GM18502 (cell line): ENCODE data around the gene CFDP1.
"Not testable (repeated sequence)": the region's sequence is repeated elsewhere in the genome, so short reads cannot be mapped to it uniquely, and the experiment has no call there.

ENCODE experiments used
- ATAC-seq: cut with Tn5 transposase; IDR thresholded peaks from one replicate; pipeline ENCODE4 v1.9.1; 2021; ENCODE audit warnings: mild to moderate bottlenecking; ENCODE audit not compliant: unreplicated experiment, poor library complexity

Gene CFDP1

DNA sequence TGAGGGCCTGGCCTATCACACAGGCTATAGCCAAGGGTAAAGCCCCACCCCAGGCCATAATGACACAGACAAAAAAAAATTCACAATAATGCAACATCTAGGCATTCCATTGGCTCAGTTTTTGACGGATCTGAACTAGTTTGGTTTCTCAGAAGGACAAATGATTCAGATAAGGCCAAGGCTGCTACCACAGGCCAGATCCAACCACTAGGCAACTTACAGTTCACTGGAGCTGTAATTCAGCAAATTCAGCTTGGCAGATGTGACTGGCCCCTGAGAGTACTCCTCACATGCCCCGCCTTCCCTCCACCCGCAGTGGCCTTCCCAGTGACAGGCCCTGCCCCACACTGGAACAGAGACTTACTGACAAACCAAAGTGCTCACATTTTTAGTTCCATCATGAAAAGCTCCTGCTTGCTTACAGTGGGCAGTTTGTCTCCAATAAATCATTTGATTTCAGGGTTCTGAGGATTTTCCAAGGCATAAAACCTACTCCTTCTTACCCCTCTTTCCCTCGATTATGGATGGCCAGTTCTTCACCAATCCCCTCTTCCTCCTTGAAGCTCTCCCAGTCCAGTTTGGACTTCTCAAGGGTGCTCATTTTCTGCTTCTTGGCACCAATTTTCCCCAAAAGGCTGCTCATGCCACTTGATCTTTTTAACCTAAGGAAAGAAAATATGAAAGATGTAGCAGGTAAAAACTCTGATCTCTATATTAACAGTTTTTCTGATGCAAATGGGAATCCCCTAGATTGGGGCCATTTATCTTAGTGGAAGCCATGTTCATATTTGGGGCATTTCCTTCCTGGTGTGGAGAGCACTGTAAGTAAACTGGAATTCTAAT lies 128.6 kb downstream of the CFDP1 start:
- peak; percentile 16 for ATAC-seq

DNA sequence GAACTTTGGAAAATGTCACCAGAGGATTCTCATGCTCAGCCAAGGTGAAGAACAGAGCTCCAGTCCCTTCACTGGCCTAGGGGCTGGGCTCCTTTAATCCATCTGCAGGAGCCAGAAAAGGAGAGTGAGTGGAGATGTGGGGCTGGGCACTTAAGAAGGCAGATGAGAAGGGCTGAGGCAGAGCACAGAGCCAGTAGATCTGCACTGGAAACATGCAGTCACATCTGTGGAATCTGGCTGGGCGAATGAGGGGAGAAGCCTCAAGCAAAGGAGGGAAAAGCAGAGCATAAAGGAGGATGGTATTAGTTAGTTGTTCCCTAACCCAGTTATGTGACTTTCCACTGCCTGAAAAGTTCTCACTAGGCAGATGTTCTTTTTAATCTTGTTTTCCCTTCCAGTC lies 131.5 kb downstream of the CFDP1 start:
- no peak for ATAC-seq

DNA sequence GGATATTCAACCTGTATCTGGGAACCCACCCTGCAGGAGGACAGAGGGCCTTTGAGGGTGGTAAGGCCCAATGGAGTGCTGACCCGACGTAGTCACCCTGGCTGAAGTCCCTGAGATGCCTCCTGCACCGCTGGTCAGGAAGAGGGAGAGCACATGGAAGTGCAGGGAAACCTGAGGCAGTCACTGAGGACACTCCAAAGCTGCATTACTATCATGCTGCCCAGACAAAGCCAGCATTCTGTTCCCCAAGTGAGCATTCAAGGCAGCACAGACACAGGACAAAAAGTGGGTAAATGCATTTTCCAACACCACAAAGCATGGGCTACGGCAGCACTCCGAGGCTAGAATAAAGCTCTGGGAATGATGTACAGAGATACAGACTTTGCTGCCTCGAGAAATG lies 135.0 kb downstream of the CFDP1 start:
- no peak for ATAC-seq

DNA sequence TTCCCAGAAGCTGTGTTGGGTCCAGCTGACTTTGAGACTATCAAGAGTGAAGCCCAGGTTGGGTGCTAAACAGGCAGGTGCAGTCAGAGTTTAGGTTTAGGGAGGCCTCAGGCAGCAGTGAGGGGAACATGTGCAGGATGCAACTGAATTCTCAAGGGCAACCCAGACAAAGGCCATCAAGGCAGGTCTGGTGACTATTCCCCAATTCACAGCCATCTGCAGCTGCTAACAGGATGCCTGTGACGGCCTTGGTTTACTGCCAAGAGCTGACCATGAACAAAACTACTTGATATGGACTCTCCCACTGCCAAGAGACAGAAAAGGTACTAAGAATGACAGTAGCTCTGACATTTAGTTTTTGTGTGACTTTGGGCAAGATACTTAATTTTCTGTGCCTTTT lies 136.7 kb downstream of the CFDP1 start:
- ATAC-seq: no peak

DNA sequence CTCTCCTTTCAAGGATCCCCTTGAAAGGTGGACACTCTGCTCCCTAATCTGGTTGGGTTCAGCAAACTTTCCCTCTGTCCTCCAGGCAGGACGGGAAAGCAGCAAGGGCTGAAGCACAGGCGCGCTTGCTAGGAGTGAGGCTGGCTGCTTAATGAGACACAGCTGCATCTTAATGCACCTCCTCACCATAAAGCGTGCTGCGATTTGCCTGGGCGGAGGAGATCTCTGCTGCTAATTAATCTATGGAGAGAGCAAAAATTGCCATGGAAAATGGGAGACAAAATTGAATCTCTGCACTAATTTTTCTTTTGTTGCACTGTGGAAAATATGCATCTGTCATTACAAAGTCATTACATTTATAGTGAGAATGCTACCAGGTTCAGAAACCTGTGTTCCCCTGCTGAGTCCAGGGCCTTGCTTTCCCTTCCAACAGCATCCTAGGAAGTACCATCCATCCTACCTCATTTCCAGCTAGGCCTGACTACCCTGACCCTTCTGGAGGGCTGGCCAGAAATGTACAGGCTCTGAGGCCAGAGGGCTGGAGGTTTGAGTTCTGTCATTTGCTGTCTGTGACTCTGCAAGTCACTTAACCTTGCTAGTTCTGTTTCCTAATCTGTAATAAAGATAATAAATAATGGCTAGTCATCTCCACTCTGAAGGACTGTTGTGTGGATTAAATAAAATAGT lies 138.4 kb downstream of the CFDP1 start:
- no peak for ATAC-seq

DNA sequence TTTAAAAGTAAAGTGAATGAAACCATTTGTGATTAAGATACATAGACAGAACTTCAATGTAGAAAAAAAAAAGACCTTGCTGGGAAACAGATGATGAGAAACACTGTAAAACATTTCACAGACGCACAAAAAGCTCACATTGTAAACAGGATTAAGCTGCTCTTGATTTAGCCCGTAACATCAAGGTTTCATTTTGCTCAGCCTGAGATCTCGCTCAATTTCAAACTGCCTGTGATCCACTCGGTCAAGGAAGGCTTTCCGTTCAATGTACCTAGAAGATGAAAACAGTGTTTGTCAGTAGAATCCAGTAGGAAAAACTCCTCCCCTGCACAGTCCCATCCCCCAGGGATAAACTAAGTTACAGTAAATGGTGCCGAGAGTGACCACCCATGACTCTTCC lies 139.5 kb downstream of the CFDP1 start:
- ATAC-seq: no peak

DNA sequence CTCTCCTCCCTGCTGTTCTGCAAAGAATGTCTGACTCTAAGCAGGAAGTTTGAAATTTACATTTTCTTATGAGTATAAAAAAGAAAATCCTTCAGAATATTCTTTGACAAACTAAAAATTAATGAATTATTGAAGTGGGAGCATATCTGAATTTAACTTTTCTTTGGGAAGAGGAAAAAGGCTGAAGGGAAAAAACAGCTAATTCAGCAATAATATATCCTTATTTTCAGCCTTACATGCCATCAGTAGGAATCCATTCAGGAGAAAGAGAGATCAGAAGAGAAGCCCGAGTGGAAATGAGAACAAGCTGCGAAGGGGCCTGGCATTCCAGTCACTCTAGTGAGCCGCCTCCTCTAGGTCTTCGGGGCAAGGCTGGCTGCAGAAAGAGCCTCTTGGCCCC lies 140.1 kb downstream of the CFDP1 start:
- no peak for ATAC-seq

DNA sequence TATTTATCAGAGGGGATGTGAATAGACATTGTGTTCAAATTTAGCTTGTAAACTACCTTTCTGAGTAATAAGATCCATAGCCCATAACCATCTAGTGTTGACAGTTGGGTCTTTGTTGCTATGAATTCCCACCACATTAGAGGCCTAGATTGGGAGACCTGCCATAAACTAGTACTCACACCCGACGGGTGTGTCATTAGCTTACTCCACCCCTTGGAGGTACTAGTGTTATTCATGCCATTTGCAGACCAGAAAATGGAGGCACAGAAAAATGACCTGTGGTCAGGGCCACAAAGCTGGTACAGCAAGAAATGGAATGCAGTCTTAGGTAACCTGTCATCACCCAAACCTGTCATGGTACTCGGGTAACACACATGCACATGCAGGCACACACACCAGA lies 140.6 kb downstream of the CFDP1 start:
- no peak for ATAC-seq

DNA sequence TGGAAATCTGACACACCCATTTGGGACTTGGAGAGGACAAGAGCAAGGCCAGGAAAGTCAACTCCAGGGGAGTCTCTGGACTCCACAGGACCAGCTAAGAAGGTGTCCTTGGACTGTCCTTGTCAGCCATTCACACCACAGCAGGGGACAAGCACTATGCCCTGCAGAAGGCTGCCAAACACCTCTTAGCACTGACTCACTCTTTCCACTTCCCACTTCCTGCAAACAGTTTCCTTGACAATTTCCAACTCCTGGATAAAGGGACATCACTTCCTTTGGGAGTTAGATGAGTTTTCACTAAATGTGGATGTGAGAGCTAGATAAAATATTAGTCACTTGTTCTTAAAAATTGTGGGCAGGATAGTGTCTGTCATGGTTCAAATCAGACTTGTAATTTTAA lies 144.1 kb downstream of the CFDP1 start:
- no peak for ATAC-seq

DNA sequence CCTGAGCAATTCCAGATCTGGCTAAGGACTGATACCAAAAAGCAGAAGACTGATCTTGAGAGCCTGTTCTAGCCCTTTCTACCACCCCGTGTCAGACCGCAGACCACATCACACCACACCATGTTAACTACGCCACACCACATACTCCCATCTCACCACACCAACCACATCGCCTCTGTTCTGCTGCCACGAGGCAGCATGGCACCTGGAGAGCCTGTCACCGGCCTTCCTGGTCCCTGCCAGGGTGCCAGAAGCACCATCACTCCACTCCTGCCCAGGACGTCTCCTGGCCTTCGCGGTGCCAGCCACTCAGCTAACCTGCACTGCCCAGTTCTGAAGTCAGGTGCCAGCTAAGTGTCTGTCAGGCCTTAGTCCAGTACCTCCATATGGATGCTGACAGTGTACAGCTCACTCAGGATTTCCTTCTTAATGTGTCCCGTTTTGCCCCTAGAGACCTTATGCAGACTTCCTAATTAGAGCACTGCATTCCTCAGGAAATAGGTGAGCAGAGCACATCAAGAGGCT lies 144.6 kb downstream of the CFDP1 start:
- no peak for ATAC-seq

DNA sequence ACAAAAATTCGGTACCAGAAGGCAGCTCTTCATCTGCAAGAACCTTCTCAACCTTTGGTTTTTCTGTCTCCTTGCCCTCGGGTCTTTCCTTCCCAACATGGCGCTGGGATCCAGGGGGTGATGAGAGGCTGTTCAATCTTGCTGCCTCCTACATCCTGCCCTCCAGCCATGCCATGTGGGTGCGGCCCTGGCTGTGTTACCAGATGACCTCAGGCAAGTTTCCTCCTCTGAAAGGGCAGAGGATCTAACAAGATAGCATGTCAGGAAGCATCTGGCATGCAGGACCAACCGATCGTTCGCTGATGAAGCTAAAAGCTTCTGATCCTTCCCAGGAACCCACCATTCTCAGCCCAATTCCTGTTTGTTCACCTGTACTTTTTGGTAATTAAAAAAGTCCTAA lies 145.1 kb downstream of the CFDP1 start:
- no peak for ATAC-seq

DNA sequence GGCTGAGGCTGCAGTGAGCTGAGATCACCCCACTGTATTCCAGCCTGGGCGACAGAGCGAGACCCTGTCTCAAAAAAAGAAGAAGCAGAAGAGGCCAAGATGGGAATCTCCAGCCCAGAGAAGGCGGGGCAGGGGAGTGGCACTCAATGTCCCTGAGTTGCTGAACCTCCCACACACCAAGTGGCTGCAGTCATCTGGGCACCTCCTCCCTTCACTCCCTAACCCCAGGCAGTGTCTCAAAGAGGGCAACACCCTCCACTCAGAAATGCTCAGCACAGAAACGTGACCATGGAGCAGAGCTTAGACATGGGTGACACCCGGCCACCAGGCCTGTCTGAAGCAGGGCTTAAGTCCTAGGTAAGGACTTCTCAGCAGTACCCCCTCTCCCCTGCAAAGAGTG lies 145.6 kb downstream of the CFDP1 start:
- no peak for ATAC-seq

DNA sequence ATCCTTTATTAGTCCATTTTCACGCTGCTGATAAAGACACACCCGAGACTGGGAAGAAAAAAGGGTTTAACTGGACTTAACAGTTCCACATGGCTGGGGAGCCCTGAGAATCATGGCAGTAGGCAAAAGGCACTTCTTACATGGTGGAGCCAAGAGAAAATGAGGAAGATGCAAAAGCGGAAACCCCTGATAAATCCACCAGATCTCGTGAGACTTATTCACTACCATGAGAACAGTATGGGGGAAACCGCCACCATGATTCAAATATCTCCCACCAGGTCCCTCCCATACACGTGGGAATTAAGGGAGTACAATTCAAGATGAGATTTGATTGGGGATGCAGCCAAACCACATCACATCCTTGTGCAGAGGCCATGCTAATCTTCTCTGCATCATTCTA lies 146.9 kb downstream of the CFDP1 start:
- ATAC-seq: no peak

DNA sequence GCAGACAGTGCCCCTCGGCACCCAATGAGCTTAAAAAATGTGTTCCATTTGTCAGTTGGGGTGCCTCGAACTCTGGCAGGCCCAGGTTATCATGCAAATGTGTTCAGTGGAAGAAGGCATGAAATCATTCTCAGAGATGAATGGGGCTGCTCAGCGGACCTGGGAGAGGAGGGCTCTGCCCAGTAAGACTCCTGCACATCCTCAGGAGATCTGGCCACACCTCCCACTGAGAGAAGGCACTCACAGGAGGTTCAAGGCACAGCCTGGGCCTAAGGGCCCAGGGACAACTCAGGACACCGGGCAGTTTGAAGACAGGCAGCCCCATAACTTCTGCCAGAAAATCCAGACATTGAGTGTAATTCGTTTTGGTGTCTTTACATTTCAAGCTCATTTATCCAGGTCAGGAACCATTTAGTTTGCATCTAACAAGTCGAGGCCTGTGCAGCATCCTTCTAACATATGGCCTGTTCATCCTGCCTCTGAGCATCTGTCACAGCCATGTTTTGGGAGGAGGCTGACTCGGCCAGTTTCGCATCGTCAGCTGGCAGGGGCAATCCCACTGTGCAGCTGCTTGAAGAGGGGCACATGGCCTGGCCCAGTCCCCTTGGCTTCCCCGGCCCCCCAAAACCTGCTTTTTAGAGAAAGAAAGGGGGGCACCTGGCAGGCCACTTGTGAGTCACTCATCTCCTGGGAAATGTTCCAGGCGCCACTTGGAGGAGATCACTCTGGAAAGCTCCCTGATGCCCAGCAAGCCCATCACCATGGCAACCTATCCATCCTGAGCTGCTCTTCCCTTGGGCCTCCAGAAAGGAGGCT lies 150.6 kb downstream of the CFDP1 start:
- ATAC-seq: no peak

DNA sequence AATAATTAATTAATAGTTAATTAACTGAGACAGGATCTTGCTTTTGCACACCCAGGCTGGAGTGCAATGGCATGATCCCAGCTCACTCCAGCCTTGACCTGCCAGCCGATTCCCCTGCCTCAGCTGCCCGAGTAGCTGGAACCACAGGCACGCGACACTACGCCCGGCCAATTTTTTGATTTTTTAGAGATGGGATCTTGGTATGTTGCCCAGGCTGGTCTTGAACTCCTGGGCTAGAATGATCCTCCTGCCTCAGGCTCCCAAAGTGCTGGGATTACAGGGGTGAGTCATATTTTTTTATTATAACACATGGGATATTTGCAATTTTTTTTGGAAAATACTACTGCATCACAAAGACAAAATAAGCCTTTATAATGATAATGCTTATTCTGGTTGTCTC lies 151.5 kb downstream of the CFDP1 start:
- ATAC-seq: no peak

DNA sequence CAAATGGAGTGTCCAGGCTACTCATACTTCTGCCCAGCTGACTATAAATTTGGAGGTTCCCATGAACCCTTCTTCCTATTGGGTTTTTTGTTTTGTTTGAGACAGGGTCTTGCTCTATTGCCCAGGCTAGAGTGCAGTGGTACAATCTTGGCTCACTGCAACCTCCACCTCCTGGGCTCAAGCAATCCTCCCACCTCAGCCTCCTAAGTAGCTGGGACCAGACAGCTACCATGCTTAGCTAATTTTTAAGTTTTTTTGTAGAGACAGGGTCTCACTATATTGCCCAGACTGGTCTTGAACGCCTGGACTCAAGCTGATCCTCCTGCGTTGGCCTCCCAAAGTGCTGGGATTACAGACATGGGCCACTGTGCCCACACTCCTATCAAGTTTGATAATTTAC lies 152.3 kb downstream of the CFDP1 start:
- not testable (repeated sequence) for ATAC-seq

DNA sequence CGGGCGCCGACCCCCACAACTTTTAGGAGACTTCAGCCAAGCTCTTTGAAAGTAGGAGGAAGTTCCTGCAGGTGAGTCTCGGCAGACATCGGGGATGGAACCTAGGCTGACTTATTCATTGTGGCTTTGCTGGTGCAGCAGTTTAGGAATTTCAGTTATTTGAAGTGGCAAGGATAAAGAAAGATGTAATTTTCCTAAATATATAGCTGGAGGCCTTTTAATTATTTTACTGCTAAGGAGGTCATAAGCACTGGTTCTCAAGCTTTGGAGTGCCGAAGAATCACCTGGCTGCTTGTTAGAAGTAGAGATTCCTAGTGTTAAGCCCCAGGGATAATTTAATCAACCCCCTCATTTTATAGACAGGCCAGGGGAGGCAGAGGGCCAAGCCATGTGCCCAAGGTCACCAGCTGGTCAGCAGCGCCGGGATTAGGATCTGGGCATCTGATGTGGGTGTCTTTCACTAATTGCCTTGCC lies 152.9 kb downstream of the CFDP1 start:
- no peak for ATAC-seq

DNA sequence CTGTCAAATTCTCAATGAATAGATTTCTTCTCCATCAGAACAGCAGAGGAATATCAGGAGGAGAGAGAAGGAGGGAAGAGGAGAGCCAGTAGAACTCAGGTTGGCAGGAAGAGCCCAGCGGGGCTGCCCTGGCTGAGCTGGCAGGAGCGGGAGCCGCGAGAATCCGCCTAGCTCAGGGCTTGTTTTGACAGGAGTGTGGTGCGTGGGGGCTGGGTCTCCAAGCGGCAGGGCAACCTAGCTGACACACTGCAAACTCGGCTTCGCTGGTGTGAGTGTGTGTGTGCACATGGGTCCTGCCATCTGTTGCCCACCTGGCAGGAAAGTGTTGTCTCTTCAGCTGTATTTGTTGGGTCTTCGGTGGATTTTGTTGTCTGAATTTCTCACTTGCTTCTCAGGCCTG lies 154.0 kb downstream of the CFDP1 start:
- ATAC-seq: no peak

DNA sequence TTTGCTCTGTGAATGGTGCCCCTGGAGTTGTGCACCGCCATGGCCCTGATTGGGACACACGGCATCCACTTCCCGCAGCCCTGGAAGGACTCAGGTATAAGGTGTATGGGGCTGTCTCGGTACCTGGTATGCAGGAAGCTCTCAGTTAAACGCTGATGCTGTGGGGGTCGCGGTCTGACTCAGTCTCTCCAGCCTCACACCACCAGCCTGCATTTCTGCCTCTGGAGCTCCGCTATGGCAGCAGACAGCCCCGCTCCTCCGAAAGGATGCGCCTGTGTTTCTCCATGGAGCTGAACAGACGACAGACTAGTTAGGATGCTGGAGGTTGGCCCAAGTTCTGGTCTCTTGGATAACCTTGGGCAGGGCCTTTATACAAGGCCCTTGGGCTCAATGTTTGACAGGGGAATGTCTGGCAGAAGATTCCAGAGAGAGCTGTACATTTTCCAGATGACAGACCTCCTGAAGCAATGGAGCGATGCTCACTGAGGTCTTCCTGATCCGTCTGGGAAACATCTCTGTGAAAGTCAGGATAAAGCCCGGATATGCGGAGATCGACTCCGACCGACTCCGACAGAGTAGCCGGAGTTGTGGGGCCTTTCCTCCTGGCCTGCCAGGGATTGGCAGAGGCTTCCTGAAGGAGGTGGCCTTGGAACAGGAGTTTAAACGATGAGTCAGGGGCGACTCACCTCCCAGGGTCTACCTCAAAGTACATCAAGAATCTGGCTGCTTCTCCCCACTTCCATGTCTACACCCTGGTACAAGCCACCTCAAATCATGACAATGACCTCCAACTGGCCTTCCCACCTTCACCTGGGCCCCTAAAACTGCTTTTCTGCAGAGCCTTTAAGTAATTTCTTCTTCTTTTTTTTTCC lies 160.0 kb downstream of the CFDP1 start:
- ATAC-seq: no peak

DNA sequence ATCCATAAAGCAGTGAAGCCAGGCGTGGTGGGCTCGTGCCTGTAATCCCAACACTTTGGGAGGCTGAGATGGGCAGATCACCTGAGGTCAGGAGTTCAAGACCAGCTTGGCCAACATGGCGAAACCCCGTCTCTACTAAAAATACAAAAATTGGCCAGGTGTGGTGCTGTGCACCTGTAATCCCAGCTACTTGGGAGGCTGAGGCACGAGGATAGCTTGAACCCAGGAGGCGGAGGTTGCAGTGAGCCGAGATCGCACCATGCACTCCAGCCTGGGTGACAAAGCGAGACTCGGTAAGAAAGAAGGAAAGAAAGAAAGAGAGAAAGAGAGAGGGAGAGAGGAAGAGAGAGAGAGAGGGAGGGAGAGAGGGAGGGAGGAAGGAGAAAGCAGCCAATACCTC lies 160.7 kb downstream of the CFDP1 start:
- ATAC-seq: not testable (repeated sequence)
